Erythroblast (primary cell): ENCODE data around the gene CREBRF.
"Not testable (repeated sequence)": the region's sequence is repeated elsewhere in the genome, so short reads cannot be mapped to it uniquely, and the experiment has no call there.

Source experiments
- DNase-seq, 2 experiments: peaks; one replicate each; lab custom pipeline; 2025; lab: John Stamatoyannopoulos, UW
- GATA1 ChIP-seq: IDR thresholded peaks from 2 replicates; pipeline ENCODE4 v1.6.1; 2011; ENCODE audit warnings: low read depth, mild to moderate bottlenecking, control low read depth, low read length, moderate library complexity
- POLR2A ChIP-seq: IDR thresholded peaks from 2 replicates; pipeline ENCODE4 v1.6.1; 2011; ENCODE audit warnings: mild to moderate bottlenecking, low read length

The CREBRF gene

DNA sequence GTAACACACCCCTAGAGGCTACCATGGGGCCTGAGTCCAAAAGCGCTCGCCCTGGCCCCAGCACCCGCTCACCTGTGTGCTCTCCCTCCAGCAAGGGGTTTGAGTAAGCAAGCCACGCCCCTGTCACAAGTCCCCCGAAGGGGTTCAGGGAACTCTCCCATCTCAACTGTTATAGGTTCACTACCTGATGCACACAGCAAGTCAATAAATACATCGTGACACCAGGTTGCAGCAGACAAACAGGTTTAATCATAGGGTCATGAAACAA, 8.4 kb upstream of the CREBRF start:
- no peak for DNase-seq
- TF ChIP-seq POLR2A (no peak), GATA1 (no peak)

DNA sequence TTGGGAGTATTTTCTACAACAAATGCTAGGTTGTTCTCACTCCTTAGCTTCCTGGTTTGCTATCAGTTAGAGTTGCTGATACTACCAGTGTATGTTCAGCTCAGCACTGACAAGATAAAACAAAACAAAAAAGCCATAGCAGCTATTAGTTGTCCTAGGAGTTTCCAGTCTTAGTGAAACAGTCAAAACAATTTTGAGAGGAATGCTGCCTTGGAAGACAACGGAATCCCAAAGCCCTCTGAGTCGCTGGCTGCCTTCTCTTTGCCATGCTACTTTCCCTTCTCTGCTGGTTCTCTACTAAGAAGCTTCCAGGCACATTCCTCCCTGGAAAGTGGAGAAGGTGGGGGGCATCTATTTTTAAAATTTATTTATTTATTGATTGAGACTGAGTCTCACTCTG, 5.4 kb upstream of the CREBRF start:
- no peak for DNase-seq
- TF ChIP-seq GATA1, result no peak
- no peak for TF ChIP-seq POLR2A

DNA sequence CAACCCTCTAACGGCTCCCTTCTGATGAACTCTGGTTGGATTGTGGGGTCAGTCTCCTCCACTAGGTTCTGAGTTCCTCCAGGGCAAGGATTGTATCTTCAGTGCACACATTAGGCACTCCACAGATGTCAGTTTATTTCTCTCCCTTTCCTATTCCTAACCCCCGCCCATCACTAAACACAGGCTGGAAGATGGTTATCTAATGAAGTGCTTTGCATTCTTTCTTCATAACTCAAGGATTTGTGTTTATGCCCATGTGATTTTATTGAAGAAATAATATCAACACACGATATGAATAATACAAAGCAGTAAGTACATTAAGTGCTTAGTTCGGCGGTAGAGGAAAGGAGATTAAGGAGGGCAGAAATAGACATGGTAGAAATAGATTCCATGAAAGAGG, 4.4 kb upstream of the CREBRF start:
- no peak for TF ChIP-seq POLR2A
- TF ChIP-seq GATA1, result no peak
- no peak for DNase-seq

DNA sequence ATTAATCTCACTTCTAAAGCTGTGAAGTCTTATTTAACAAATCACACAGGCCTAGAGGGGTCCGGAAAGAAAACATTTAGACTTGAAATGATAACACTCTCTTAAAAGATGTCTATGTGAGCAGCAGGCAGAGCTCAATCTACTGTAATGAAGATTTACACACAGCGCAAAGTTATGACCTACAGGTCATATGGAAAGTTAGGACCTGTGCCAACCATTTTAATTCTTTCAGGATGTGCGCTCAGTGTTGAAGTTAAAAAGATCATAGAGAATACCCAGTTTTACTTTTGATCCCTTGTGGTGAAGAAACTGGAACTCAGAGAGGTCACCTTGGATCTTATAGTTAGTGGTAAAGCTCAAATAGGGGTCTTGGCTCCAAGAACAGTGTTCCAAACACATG, 3.1 kb upstream of the CREBRF start:
- DNase-seq, result no peak
- no peak for TF ChIP-seq GATA1
- TF ChIP-seq POLR2A, result no peak

DNA sequence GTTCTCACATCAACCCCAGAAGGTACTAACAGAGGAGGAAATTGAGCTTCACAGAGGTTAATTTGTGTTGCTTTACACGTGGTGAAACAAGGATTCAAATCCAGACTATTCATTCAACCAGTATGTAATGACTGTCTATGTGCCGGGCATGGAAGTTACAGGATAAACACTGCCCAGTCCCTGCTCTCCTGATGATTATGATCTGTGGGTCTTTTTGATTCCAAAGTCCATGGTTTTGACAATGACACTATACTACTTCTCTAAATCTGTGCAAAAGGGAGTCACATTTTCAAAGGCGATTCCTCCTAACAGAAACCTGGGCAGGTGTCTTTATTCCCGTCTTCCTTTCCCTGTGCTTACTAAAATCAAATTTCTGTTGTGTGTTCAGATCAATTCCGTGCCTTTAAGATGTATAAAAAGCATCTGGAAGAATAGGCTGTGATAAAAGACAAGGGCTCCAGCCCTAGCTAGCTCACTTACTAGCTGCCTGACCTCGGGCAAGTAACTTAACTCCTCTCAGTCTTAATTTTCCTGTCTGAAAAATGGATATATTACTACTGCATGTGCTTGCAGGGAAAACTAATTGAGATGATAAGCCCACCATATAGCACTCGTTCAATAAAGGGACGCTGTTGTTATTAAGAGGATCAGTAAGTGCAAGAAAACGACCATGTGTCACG, 970 bp upstream of the CREBRF start:
- no peak for TF ChIP-seq POLR2A
- no peak for TF ChIP-seq GATA1

DNA sequence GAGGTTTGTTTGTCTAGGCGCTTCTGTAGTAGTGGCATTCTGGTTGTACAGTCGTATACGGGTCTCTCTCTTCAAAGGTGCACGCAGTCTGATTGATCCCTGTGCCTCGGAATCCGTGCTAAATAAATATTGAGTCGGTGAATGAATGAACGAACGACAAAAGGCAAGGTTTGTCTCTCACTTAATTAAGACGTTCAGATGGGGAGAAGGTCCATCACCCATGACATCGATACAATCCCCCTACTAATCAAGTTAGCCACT, 500 bp upstream of the CREBRF start:
- TF ChIP-seq POLR2A (no peak), GATA1 (no peak)
- DNase-seq, result no peak

More for the DNA sequence above, 970 bp upstream of the CREBRF start:
- DNase-seq, result no peak

DNA sequence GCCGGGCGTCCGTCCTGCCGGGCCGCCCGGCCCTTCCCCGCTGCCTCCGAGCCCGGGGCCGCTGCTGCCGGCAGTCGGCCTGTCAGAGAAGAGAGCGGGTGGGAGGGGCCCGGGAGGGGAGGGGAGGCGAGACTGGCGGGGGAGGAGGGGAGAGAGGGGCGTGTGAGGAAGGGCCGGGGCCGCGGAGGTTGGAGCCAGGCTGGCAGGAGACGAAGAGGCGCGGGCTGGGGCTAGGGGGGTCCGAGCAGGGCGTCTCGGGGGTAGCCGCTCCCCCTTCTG, 570 bp downstream of the CREBRF start:
- no peak for DNase-seq
- TF ChIP-seq POLR2A, result no peak
- TF ChIP-seq GATA1, result no peak

DNA sequence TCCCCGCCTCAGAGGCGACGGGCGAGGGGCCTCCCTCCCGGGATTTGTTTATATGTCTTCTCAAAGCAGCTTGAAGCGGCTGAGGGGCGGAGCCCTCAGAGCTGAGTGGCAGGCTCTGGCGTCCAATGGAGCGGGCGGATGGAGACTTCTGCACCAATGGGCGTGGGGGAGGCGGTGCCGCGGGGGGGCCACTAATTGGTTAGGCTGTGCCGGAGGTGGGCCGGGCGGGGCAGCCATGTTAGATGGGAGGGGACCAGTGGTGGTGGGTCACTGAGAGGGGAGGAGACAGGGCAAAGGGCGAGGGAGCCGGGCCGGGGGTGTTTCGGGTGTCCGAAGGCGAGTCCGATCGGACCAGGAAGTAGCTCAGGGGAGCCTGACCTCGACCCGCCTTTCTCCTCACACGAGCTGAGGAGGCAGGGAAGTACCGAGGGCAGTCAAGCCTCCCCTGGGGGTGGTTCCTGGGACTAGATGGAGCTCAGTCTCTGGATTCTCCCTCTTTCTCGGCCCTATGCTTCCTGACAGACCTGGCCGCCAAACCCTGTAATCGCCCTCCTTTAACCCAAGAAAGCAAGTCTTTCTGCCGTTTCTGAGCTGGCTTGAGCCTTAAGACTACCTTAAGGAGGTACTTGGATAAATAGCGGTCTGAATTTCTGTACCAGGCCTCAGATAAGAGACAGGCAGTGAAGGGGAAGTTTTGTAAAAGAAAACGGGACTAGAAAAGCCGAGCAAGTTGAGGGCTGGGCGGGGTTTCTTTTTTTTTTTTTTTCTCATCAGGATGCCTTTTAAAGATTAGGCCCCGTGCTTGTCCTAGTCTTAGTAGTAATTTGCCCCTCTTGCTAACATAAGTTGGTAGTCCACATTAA, 1.1 kb downstream of the CREBRF start:
- peak; percentile 98 to 99 for DNase-seq
- TF ChIP-seq POLR2A (peak; percentile 48), GATA1 (no peak)

DNA sequence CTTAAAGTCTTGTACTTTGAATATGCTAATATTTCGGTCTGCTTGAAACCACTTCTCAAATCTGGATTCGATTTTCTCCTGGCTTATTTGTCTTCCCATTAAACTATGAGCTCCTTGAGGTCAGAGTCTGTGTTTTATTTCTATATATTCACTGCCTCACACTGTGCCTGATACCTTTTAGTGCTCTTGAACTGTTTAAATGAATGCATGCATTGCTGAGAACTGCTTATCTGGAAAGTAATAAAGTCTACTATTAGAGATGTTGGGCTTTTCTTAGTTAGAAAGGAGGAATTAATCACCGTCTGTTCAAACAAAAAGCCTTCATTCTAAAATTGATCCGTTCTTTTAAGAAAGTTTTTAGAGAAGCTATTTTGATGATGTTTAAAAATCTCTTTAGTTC, 6.0 kb downstream of the CREBRF start:
- TF ChIP-seq POLR2A, result no peak
- no peak for DNase-seq

DNA sequence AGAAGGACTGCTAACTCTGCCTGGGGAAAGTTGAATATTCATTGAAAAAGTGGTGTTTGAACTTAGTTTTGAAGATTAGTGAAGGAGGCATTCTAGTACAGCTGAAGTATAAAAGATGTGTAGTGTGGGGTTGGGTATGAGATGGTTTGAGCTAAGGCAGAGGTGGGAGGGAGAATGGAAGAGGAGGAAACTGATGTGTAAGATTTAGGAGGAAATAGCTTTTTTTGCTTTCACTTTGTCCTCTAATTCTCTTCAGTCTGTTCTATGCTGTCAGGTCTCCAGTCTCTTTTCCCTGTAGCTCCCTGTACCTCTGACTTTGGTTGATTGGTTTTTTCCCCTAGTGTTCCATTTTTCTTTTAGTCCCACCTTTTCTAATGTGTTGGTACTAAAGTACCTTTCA, 9.0 kb downstream of the CREBRF start:
- DNase-seq, result no peak
- TF ChIP-seq POLR2A, result no peak
- TF ChIP-seq GATA1, result no peak

DNA sequence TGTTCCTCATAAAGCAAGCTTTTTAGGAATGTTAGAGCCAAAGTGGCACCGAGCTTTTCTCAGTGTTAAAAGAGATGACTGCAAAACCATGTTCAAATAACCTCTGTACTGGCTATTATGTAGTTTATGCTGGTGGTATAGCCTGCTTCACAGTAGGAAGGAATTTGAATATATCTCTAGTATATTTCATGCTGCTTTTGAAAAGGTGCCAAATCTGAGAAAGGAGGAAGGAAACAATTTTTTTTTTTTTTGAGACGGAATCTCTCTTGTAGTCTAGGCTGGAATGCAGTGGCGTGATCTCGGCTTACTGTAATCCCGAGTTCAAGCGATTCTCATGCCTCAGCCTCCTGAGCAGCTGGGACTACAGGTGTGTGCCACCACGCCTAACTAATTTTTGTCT, 13.5 kb downstream of the CREBRF start:
- no peak for DNase-seq
- TF ChIP-seq GATA1, result no peak
- TF ChIP-seq POLR2A, result no peak

DNA sequence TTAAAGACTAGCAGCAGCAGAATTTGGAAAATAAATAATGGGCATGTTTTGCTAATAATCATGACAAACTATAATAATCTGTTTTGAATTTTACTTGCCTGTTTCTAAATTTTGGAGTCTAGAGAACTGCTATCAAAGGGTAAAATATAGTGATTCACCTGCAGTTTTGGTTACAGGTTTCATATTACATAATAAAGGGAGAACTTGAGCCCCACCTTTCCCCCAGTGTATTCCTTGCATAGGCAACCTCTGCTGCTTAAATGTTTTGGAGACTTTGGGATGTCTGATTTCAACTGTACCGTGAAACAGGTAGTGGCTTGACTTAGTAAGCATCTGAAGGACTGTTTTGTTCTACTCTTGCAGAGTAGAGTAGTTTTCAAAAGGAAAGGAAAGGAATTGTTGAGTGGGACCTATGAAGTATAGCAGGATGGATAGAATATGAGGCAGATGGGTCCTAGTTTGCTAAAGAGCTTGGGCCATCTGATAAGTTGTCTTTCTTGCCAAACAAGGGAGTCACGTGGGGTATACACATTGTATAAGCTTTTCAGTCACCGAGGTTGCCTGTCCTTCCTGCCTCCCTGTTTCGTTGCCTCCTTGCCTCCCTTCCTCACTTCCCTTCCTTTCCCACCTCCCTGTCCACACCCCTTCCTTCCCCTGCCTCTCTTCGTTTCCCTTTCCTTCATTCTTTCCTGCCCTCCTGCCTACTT, 19.1 kb downstream of the CREBRF start:
- TF ChIP-seq GATA1 (no peak), POLR2A (no peak)
- no peak for DNase-seq

DNA sequence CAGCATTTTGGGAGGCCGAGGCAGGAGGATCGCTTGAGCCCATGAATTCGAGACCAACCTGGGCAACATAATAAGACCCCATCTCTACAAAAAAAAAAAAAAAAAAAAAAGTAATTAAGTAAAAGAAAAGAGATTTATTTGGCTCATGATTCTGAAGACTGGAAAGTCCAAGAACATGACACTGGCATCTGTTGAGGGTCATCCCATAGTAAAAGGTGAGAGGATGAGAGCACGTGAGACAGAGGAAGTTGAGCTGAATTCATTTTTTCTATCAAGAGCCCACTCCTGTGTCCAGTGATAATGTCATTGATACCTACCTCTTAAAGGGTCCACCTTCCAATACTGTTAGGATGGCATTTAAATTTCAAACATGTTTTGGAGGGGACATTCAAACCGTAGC, 19.8 kb downstream of the CREBRF start:
- TF ChIP-seq GATA1 (no peak), POLR2A (no peak)
- no peak for DNase-seq

DNA sequence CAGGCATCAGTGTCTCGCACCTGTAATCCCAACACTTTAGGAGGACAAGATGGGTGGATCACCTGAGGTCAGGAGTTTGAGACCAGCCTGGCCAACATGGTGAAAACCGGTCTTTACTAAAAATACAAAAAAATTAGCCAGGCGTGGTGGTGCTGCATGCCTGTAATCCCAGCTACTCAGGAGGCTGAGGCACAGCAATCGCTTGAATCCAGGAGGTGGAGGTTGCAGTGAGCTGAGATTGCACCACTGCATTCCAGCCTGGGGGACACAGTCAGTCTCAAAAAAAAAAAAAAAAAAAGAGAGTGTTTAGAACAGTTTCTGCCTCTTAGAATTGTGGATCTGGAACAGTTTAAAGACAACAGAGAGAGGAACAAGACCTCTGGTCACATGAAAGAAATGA, 20.3 kb downstream of the CREBRF start:
- not testable (repeated sequence) for DNase-seq

DNA sequence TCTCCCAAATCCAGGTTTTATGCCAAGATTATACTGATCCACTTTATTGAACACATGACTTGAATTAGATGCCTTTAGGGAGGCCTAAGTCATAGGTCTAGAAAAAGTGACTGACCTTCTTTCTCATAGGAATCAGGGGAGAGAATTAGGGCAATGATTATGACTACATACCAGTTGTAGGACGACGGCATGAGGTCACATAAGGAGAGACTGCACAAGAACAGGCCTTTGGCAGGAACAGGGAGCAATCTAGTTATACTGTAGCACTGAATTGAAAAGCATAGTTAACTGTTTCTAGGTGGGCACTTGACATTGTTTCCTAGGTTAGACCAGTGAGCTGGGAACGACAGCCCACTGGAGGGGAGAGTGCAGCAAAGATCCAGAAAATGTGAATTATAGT, 22.7 kb downstream of the CREBRF start:
- no peak for TF ChIP-seq POLR2A
- TF ChIP-seq GATA1, result no peak
- no peak for DNase-seq

DNA sequence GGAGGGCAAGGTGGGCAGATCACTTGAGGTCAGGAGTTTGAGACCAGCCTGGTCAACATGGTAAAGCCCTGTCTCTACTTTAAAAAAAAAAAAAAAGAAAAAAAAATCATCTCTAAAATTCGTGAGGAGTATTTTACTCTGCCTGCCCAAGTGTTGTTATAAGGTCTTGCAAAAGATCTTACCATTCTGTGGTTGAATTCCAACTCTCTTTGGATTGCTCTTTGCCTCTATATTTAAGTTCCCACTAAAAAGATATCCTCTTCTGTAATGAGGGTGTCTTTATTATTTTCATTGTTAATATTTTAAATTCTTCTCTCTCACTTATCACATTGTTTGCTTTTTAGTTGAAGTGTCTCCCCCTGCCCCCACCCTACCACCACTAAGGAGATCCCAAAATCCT, 33.4 kb downstream of the CREBRF start:
- no peak for TF ChIP-seq GATA1
- no peak for TF ChIP-seq POLR2A
- DNase-seq, result no peak
